GM18873 (cell line): ENCODE measurements around the gene TMEM247.
"Not testable (repeated sequence)": the region's sequence is repeated elsewhere in the genome, so short reads cannot be mapped to it uniquely, and the experiment has no call there.

ENCODE experiments used
- ATAC-seq: cut with Tn5 transposase; IDR thresholded peaks from one replicate; pipeline ENCODE4 v1.9.1; 2021; ENCODE audit warnings: mild to moderate bottlenecking, moderate library complexity, moderate number of reproducible peaks; ENCODE audit not compliant: unreplicated experiment, low FRiP score

The TMEM247 gene

GRCh38 chr2:46508312-46508711 lies 28.9 kb downstream of the TMEM247 start:
- ATAC-seq, result no peak

DNA sequence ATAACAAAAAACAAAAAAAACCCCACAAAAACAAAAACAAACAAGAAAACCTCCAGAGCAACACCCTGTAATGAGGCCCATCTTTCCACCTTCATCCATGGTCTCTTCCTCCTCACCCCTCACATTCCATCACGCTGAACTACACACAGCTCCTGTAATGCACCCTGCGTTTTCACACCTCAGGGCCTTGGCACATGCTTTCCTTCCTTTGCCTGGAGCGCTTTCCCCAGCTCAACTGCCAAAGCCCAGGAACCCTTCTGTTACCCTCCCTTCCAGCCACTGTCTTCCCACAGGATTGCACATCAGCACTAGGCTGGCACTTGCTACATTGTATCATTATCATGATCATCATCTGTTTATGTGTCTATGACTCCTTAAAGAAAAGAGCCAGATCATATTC lies 29.4 kb downstream of the TMEM247 start:
- ATAC-seq, result no peak

- ATAC-seq, result no peak
Observed at GRCh38 chr2:46509804-46510203, 30.4 kb downstream of the TMEM247 start.

- ATAC-seq, result no peak
Observed at GRCh38 chr2:46510598-46511177, 31.3 kb downstream of the TMEM247 start.

GRCh38 chr2:46512185-46512584 lies 32.8 kb downstream of the TMEM247 start:
- no peak for ATAC-seq

- no peak for ATAC-seq
Observed at GRCh38 chr2:46514738-46515137, 35.4 kb downstream of the TMEM247 start.

DNA sequence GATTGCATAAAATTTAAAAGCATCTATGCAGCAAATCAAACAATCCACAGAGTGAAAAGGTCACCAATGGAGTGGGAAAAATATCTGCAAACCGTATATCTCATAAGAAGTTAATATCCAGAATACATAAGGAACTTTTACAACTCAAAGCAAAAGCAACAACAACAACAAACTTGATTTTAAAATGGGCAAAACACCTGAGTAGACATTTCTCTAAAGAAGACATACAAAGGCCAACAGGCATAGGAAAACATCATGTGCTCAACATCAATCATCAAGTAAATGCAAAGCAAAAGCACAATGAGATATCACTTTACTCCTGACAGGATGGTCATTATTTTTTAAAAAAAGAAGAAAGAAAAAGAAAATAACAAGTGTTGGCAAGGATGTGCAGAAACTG lies 38.1 kb downstream of the TMEM247 start:
- no peak for ATAC-seq

DNA sequence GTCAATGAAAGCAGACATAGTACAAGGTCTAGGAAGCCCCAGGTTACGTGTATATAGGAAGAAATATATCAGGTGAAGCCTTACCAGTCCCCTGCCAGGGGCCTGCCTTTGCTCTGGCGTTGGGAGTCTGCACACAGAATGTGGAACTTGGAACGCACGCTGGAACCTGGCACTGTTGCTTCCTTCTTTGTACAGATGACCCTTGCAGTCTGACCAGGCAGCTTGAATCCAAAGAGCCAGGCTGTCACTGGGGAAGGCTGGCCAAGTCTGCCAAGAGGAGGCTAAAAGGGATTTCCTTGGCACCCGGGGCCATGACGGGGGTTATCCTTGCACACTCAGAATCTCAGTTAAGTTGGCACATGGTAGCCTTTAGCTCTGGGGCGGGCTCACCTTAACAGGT lies 39.5 kb downstream of the TMEM247 start:
- no peak for ATAC-seq

DNA sequence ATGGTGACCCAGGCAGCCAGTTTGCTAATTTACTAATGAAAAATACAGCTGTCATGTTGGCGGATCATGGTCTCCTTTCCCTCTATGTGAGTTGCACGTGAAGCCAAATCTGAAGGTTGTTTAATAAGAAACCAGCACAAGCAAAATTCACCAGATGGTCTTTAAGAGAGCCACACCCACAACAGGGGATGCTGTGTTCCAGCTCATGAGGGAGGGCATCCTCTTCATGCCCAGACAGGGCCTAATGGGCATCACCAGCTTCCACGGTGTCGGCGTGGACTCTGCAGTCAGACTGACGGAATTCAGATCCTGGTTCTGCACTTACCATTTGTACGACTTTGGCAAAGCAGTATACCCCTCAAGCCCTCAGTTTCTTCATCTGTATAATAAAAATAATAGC lies 39.9 kb downstream of the TMEM247 start:
- ATAC-seq, result no peak

- ATAC-seq, result no peak
Observed at GRCh38 chr2:46520130-46520711, 40.9 kb downstream of the TMEM247 start.

- ATAC-seq, result no peak
Observed at GRCh38 chr2:46521215-46521683, 41.9 kb downstream of the TMEM247 start.

DNA sequence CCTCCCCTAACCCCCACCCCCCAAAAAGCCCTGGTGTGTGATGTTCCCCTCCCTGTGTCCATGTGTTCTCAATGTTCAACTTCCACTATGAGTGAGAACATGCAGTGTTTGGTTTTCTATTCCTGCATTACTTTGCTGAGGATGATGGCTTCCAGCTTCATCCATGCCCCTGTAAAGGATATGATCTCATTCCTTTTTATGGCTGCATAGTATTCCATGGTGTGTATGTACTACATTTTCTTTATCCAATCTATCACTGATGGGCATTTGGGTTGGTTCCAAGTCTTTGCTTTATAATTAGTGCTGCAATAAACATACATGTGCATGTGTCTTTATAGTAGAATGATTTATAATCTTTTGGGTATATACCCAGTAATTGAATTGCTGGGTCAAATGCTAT lies 43.0 kb downstream of the TMEM247 start:
- not testable (repeated sequence) for ATAC-seq

DNA sequence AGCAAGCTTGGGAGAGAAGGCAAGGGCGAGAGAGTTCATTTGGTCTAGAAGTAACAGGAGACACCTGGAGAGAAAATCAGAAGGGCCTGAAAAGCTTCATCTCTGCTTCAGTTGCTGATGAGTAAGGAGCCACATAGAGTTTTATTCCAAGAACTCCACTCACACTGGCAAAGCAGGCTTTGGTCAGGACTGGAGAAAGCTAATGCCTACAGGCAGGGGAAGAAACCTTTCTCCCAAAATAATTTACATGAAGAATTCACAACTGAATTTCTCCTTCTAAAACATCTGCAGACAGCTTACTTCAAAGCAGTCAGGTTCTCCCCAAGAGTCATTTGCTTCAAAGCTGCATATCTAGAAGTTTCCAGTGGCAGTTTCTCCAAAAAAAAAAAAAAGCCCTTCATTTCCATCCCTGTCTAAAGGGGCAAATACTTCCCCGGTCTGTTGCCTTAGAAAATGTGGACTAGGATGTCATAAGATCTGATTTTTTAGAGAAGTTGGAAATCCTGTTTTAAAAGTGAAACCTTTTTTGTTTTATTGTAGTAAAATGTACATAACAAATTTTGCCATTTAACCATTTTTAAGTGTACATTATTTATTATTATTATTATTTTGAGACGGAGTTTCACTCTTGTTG lies 46.3 kb downstream of the TMEM247 start:
- ATAC-seq, result no peak

GRCh38 chr2:46528880-46529279 lies 49.5 kb downstream of the TMEM247 start:
- ATAC-seq, result no peak

GRCh38 chr2:46530639-46531038 lies 51.3 kb downstream of the TMEM247 start:
- no peak for ATAC-seq

GRCh38 chr2:46531863-46532262 lies 52.5 kb downstream of the TMEM247 start:
- no peak for ATAC-seq
